K562 (cell line): ENCODE data around the gene KCNQ4. TPM values are rescaled to one million over a fixed set of nuclear protein-coding genes. Genes with fewer than 3 reads are reported as not detected.

ENCODE experiments used
- DPF2 ChIP-seq: fragments of 450-650 bp; IDR thresholded peaks from 2 replicates; pipeline ENCODE4 v1.6.1; 2016
- HLTF ChIP-seq: fragments of 450-650 bp; IDR thresholded peaks from 2 replicates; pipeline ENCODE4 v1.6.1; 2016
- KAT7 ChIP-seq: sonication (generic); formaldehyde crosslinking; IDR thresholded peaks from 2 replicates; pipeline ENCODE4 v1.8.0; 2022; ENCODE audit warnings: missing genetic modification reagents, mild to moderate bottlenecking, borderline replicate concordance
- KDM1A ChIP-seq, 2 experiments: fragments of 450-650 bp; IDR thresholded peaks; 2 replicates each; pipeline ENCODE4 v1.6.1; 2016; ENCODE audit warnings: mild to moderate bottlenecking in 2 of 2
- MAFG ChIP-seq: fragments of 450-650 bp; conservative IDR thresholded peaks from 2 replicates; pipeline ENCODE4 v1.6.1; 2016; ENCODE audit warnings: missing genetic modification characterization, missing compliant biosample characterization
- MYNN ChIP-seq, 2 experiments: sonication (generic); formaldehyde crosslinking in 1 of 2; IDR thresholded peaks; 2 replicates each; pipeline versions ENCODE4 v1.5.0 to v1.6.1; 2016 to 2020; ENCODE audit warnings: antibody characterized with exemption in 1 of 2, missing genetic modification reagents in 1 of 2
- PRDM10 ChIP-seq: fragments of 450-650 bp; IDR thresholded peaks from 2 replicates; pipeline ENCODE4 v1.6.1; 2018; ENCODE audit not compliant: partially characterized antibody
- SAP30 ChIP-seq: fragments of 200-600 bp; sonication (generic); IDR thresholded peaks from 2 replicates; pipeline ENCODE4 v1.6.1; 2012; ENCODE audit warnings: borderline replicate concordance, low read depth, mild to moderate bottlenecking, moderate library complexity, low read length, control low read depth, inconsistent platforms; ENCODE audit not compliant: insufficient read depth, poor library complexity, severe bottlenecking
- TAF1 ChIP-seq: IDR thresholded peaks from 2 replicates; pipeline ENCODE4 v1.6.1; 2011; ENCODE audit warnings: mild to moderate bottlenecking, low read length, moderate library complexity; ENCODE audit not compliant: insufficient read depth, control insufficient read depth, severe bottlenecking; ENCODE audit errors: extremely low read depth
- TCF7L2 ChIP-seq: fragments of 150-350 bp; IDR thresholded peaks from 2 replicates; pipeline ENCODE4 v1.6.1; 2016; ENCODE audit warnings: low read depth, mild to moderate bottlenecking, low read length, moderate library complexity
- TSC22D4 ChIP-seq: fragments of 450-650 bp; IDR thresholded peaks from 2 replicates; pipeline ENCODE4 v1.6.1; 2016; ENCODE audit warnings: missing genetic modification characterization, missing biosample characterization, control low read depth
- ZBTB9 ChIP-seq: fragments of 450-650 bp; formaldehyde crosslinking; IDR thresholded peaks from 2 replicates; pipeline ENCODE4 v1.4.0; 2020; ENCODE audit warnings: mild to moderate bottlenecking, moderate library complexity
- ZFP30 ChIP-seq: fragments of 250-450 bp; sonication (Bioruptor Pico); IDR thresholded peaks from 2 replicates; pipeline ENCODE4 v1.8.0; 2022; ENCODE audit warnings: moderate library complexity, mild to moderate bottlenecking, inconsistent platforms, borderline replicate concordance
- ZNF174 ChIP-seq: fragments of 250-450 bp; sonication (Bioruptor Pico); IDR thresholded peaks from 2 replicates; pipeline ENCODE4 v1.4.0; 2020; ENCODE audit warnings: mild to moderate bottlenecking
- ZNF212 ChIP-seq: fragments of 450-650 bp; formaldehyde crosslinking; IDR thresholded peaks from 2 replicates; pipeline ENCODE4 v1.4.0; 2020; ENCODE audit warnings: mild to moderate bottlenecking
- ZNF57 ChIP-seq: fragments of 450-650 bp; formaldehyde crosslinking; IDR thresholded peaks from 2 replicates; pipeline ENCODE4 v1.4.0; 2020; ENCODE audit warnings: mild to moderate bottlenecking, moderate library complexity
- polyA plus RNA-seq, 8 experiments: library from polyadenylated mRNA; depleted of rRNA in 4 of 8; stranded (reverse) in 5 of 8; unstranded in 3 of 8; fragments of >200 nt; fragmentation: Nextera tagmentation in 2 of 8; fragmentation: Illumina TruSeq in 1 of 8; extraction: Ambion mirVana in 2 of 8; extraction: Trizol in 1 of 8; gene quantifications; 2 replicates each; pipeline versions ENCODE4 v1.2.1 to v1.2.3, GENCODE V29; 2011 to 2014; ENCODE audit warnings: inconsistent platforms in 1 of 8, missing spikeins in 1 of 8
- total RNA-seq, 7 experiments: library from RNA; depleted of rRNA in 6 of 7; stranded (reverse); fragments of >200 nt in 6 of 7; fragmentation: Illumina TruSeq in 2 of 7; extraction: Trizol in 2 of 7; gene quantifications; 2 replicates each; pipeline versions ENCODE4 v1.2.1 to v1.2.3, GENCODE V29; 2011 to 2021; ENCODE audit warnings: low replicate concordance in 1 of 7
- TF ChIP-seq, protein P1 (sequence below): fragments of 250-450 bp; sonication (Bioruptor Pico); IDR thresholded peaks from 2 replicates; pipeline ENCODE4 v1.8.0; 2022; ENCODE audit warnings: inconsistent platforms, mild to moderate bottlenecking, moderate library complexity, borderline replicate concordance
- TF ChIP-seq, protein P2 (sequence below): fragments of 250-450 bp; sonication (Bioruptor Pico); IDR thresholded peaks from 2 replicates; pipeline ENCODE4 v1.4.0; 2020; ENCODE audit warnings: mild to moderate bottlenecking, moderate library complexity

Gene KCNQ4
- total and polyA plus RNA-seq, 9 of the 15 experiments (the other 6 are each of a cell fraction or from before 2014, with no cell fraction given) = 0.07 to 4.1 (median 0.79) TPM

- TF ChIP-seq PRDM10 (no peak), ZNF212 (CRISPR knock-in tag) (no peak), ZBTB9 (CRISPR knock-in tag) (no peak), ZNF57 (CRISPR knock-in tag) (no peak), ZNF174 (CRISPR knock-in tag) (no peak), TCF7L2 (no peak), SAP30 (no peak), TSC22D4 (tag) (no peak), DPF2 (no peak), MYNN (IDR thresholded peaks at IDR 0.05) (no peak), MYNN (CRISPR knock-in tag; IDR thresholded peaks at IDR 0.05) (no peak), ZFP30 (CRISPR knock-in tag) (no peak), HLTF (no peak), MAFG (peak; percentile 86), TAF1 (no peak), KDM1A (IDR thresholded peaks at IDR 0.05) (0 out of 4 replicates have a peak, but pooled peaks of 1 of the 2 experiments have one; percentile 28), KAT7 (no peak)
- TF ChIP-seq, protein P1, sequence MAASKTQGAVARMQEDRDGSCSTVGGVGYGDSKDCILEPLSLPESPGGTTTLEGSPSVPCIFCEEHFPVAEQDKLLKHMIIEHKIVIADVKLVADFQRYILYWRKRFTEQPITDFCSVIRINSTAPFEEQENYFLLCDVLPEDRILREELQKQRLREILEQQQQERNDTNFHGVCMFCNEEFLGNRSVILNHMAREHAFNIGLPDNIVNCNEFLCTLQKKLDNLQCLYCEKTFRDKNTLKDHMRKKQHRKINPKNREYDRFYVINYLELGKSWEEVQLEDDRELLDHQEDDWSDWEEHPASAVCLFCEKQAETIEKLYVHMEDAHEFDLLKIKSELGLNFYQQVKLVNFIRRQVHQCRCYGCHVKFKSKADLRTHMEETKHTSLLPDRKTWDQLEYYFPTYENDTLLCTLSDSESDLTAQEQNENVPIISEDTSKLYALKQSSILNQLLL (CRISPR knock-in tag) = no peak
- TF ChIP-seq, protein P2, sequence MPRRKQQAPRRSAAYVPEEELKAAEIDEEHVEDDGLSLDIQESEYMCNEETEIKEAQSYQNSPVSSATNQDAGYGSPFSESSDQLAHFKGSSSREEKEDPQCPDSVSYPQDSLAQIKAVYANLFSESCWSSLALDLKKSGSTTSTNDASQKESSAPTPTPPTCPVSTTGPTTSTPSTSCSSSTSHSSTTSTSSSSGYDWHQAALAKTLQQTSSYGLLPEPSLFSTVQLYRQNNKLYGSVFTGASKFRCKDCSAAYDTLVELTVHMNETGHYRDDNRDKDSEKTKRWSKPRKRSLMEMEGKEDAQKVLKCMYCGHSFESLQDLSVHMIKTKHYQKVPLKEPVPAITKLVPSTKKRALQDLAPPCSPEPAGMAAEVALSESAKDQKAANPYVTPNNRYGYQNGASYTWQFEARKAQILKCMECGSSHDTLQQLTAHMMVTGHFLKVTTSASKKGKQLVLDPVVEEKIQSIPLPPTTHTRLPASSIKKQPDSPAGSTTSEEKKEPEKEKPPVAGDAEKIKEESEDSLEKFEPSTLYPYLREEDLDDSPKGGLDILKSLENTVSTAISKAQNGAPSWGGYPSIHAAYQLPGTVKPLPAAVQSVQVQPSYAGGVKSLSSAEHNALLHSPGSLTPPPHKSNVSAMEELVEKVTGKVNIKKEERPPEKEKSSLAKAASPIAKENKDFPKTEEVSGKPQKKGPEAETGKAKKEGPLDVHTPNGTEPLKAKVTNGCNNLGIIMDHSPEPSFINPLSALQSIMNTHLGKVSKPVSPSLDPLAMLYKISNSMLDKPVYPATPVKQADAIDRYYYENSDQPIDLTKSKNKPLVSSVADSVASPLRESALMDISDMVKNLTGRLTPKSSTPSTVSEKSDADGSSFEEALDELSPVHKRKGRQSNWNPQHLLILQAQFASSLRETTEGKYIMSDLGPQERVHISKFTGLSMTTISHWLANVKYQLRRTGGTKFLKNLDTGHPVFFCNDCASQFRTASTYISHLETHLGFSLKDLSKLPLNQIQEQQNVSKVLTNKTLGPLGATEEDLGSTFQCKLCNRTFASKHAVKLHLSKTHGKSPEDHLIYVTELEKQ (CRISPR knock-in tag) = no peak
Measured at GRCh38 chr1:40853113-40853884, 69.7 kb downstream of the KCNQ4 start (continued).
